Measurements from ENCODE around the gene TSC2.

GRCh38 chr16:2009791-2010510 is 37.8 kb upstream of the TSC2 start, which contains the start of gene ZNF598:
- peak in 1 of 7 experiments; percentile 11 for TF ChIP-seq CTCF (IDR thresholded peaks at IDR 0.05)
- TF ChIP-seq POLR2A (IDR thresholded peaks at IDR 0.05): peak; percentile 84 to 92 (median 91)
